ENCODE data around the gene BDKRB1. TPM values are rescaled to one million over a fixed set of nuclear protein-coding genes. Genes with fewer than 3 reads are reported as not detected.

Gene BDKRB1
- total RNA-seq, 2 donors from 2014 or later: 2.3 TPM; not detected in 1

DNA sequence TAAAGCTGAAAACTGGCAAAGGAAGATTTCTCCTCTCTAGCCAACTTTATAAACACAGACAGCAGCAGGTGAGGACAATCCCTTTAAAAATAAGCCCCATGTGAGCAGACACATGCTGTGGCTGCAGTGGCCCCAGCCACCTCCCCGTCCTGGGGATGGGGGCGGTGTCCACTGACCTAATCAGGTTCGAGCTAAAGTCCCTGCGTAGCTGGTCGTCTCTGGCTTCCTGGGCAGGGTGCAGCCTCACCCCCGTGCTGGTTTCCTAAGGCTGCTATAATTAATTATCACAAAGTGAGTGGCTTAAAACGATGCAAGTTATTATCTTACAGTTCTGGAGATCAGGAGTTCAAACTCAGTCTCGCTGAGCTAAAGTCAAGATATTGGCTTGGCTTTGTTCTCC is 1.0 kb downstream of the BDKRB1 start:
- H3K36me3 ChIP-seq: no peaks in the 10 kb centered on the region
- H3K4me3 ChIP-seq: no peak overlapping the region
- H3K27me3 ChIP-seq (replicated peaks; ENCODE audit: insufficient read depth): no peaks in the 10 kb centered on the region
- WGBS: 78% methylated on average over 8 of the region's 8 CpGs
- H3K9me3 ChIP-seq: no peaks in the 10 kb centered on the region
- TF ChIP-seq POLR2AphosphoS5 (IDR thresholded peaks at IDR 0.05) (no peak), POLR2A (IDR thresholded peaks at IDR 0.05) (no peak)
- TF ChIP-seq, protein P1, sequence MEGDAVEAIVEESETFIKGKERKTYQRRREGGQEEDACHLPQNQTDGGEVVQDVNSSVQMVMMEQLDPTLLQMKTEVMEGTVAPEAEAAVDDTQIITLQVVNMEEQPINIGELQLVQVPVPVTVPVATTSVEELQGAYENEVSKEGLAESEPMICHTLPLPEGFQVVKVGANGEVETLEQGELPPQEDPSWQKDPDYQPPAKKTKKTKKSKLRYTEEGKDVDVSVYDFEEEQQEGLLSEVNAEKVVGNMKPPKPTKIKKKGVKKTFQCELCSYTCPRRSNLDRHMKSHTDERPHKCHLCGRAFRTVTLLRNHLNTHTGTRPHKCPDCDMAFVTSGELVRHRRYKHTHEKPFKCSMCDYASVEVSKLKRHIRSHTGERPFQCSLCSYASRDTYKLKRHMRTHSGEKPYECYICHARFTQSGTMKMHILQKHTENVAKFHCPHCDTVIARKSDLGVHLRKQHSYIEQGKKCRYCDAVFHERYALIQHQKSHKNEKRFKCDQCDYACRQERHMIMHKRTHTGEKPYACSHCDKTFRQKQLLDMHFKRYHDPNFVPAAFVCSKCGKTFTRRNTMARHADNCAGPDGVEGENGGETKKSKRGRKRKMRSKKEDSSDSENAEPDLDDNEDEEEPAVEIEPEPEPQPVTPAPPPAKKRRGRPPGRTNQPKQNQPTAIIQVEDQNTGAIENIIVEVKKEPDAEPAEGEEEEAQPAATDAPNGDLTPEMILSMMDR (IDR thresholded peaks at IDR 0.05): no peak
- no peak for DNase-seq (ENCODE audit: low spot score)
- H3K27ac ChIP-seq: no peak overlapping the region
- intact Hi-C loops (cut with DNase I): no loop called here
- H3K4me1 ChIP-seq (replicated peaks): no peaks in the 10 kb centered on the region

DNA sequence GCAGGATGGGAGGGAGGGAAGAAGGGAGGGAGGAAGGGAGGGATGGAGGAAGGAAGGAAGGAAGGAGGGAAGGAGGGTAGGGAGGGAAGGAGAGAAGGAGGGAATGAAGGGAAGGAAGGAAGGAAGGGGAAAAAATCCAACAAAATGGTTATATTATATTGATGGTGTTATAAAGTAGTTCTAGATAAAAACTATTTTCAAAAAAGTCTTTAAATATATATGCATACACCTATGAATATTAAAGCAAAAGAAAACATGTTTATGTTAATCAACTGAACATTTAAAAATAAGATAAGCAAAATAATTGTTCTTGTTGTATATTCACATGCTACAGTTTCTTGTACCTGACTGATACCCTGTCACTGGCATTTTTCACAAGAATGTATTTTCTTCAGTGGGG is 1.9 kb downstream of the BDKRB1 start:
- Histone ChIP-seq H3K9me3 (no peaks in the 10 kb centered on the region), H3K27me3 (replicated peaks; ENCODE audit: insufficient read depth) (peaks cover 2% of the 10 kb centered on the region), H3K4me1 (replicated peaks) (no peaks in the 10 kb centered on the region), H3K27ac (no peak overlapping the region), H3K4me3 (no peak overlapping the region), H3K36me3 (no peaks in the 10 kb centered on the region)
- intact Hi-C loops (cut with DNase I): no loop called here
- DNase-seq (ENCODE audit: low spot score): no peak
- no peak for TF ChIP-seq POLR2AphosphoS5 (IDR thresholded peaks at IDR 0.05)
- TF ChIP-seq, protein P1 (IDR thresholded peaks at IDR 0.05): no peak
- TF ChIP-seq POLR2A (IDR thresholded peaks at IDR 0.05): no peak

DNA sequence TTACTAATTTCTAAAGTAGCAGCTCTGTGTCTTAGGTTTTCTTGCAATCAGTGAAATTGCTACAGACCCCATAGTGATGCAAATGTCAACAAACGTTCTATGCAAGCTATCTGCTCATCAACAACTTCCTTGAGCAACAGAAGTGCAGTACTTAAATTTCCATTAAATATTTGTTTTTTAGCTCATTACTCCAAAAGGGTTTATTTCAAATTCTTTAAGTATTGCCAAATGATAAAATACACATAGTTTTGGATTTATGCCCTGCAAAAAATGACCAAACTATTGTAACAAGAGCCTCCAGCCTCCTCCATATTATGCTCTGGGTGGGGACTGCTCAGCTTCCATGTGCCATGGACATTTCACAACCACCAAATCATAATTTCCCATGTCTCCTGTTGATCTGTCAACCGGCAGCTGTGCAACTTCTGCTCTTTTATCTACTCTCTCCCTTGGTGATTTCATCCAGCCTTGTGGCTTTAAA is 4.4 kb downstream of the BDKRB1 start:
- Histone ChIP-seq H3K27me3 (replicated peaks; ENCODE audit: insufficient read depth) (peaks cover 2% of the 10 kb centered on the region), H3K36me3 (no peaks in the 10 kb centered on the region), H3K4me3 (no peak overlapping the region), H3K27ac (no peak overlapping the region), H3K9me3 (no peaks in the 10 kb centered on the region), H3K4me1 (replicated peaks) (no peaks in the 10 kb centered on the region)
- no peak for DNase-seq (ENCODE audit: low spot score)
- intact Hi-C loops (cut with DNase I): no loop called here
- WGBS: 51% methylated on average over 2 of the region's 2 CpGs
- TF ChIP-seq POLR2A (IDR thresholded peaks at IDR 0.05) (no peak), POLR2AphosphoS5 (IDR thresholded peaks at IDR 0.05) (no peak)
- TF ChIP-seq, protein P1 (IDR thresholded peaks at IDR 0.05): no peak

DNA sequence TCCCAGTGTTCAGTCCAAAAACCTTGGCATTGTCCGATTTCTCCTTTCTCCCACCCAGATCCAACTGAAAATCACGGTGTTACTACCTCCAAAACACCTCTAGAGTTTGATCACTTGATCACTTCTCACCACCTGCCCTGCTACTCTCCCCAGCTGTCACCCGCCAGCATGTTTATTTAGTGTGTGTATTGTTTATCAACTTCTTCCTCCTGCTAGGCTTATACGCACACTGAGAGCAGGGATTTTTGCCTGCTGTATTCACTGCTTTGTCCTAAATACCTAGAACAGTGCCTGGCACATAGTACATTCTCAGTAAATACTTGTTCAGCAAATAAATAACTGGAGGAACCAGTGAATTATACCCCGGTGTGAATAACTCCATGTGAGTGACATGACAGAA is 5.0 kb downstream of the BDKRB1 start:
- Histone ChIP-seq H3K27me3 (replicated peaks; ENCODE audit: insufficient read depth) (peaks cover 2% of the 10 kb centered on the region), H3K4me3 (no peak overlapping the region), H3K9me3 (no peaks in the 10 kb centered on the region), H3K4me1 (replicated peaks) (no peaks in the 10 kb centered on the region), H3K36me3 (no peaks in the 10 kb centered on the region), H3K27ac (no peak overlapping the region)
- intact Hi-C loops (cut with DNase I): no loop called here
- DNase-seq (ENCODE audit: low spot score): no peak
- TF ChIP-seq POLR2AphosphoS5 (IDR thresholded peaks at IDR 0.05): no peak
- TF ChIP-seq, protein P1 (IDR thresholded peaks at IDR 0.05): no peak
- no peak for TF ChIP-seq POLR2A (IDR thresholded peaks at IDR 0.05)
- WGBS: 59% methylated on average over 5 of the region's 5 CpGs

DNA sequence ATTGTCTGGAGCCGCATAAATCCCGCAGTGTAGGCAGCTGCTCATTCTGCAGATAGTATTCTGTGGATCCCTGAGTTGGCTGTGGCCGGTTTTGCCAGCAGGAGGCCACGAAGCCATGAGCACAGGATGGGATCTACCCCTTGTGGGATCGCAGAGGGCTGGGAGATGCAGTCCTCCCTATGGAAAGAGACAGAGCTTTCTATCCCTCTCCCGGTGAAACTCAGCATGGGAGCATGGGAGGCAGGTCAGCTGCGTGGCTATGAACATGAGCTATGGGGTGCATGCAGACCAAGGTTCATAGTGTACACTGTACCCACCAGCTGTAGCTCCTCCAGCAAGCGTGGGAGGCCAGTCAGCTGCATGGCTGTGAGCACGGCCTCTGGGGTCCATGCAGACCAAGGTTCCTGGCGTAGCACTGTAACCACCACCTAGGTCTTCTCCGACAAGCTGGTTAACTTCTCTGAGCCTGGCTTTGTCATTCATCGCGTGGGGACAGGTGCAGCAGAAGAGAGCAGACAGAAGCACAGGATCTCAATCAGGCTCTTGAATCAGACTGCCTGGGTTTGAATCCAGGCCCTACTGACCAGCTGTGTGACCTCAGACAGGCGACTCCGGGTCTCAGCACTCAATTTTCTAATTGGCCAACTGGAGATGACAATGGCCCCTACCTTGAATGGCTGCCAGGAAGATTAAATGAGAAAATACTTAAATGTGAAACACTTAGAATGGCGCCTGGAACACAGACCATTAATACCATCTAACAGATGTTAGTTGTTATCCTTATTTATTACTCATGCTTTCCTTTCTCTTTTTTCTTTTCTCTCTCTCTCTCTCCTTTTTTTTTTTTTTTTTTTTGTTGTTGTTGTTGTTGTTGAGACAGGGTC is 6.0 kb downstream of the BDKRB1 start:
- no peak for DNase-seq (ENCODE audit: low spot score)
- WGBS: 86% methylated on average over 16 of the region's 16 CpGs
- no peak overlapping the region for H3K27ac ChIP-seq

More for the DNA sequence above, 6.0 kb downstream of the BDKRB1 start:
- H3K36me3 ChIP-seq: no peaks in the 10 kb centered on the region
- no peak overlapping the region for H3K4me3 ChIP-seq
- intact Hi-C loops (cut with DNase I): no loop called here
- TF ChIP-seq, protein P1 (IDR thresholded peaks at IDR 0.05): no peak
- TF ChIP-seq POLR2AphosphoS5 (IDR thresholded peaks at IDR 0.05): no peak
- no peak for TF ChIP-seq POLR2A (IDR thresholded peaks at IDR 0.05)
- no peaks in the 10 kb centered on the region for H3K4me1 ChIP-seq (replicated peaks)
- H3K27me3 ChIP-seq (replicated peaks; ENCODE audit: insufficient read depth): peaks cover 2% of the 10 kb centered on the region
- H3K9me3 ChIP-seq: no peaks in the 10 kb centered on the region

Data from prostate gland (tissue), 2 donors.